HuH-7 (cell line): Measurements from ENCODE around the gene TEX22.

Experiments
- DNase-seq: peaks from one replicate; pipeline ENCODE4 v3.0.0; 2011; ENCODE audit warnings: low spot score

TEX22 gene

DNA sequence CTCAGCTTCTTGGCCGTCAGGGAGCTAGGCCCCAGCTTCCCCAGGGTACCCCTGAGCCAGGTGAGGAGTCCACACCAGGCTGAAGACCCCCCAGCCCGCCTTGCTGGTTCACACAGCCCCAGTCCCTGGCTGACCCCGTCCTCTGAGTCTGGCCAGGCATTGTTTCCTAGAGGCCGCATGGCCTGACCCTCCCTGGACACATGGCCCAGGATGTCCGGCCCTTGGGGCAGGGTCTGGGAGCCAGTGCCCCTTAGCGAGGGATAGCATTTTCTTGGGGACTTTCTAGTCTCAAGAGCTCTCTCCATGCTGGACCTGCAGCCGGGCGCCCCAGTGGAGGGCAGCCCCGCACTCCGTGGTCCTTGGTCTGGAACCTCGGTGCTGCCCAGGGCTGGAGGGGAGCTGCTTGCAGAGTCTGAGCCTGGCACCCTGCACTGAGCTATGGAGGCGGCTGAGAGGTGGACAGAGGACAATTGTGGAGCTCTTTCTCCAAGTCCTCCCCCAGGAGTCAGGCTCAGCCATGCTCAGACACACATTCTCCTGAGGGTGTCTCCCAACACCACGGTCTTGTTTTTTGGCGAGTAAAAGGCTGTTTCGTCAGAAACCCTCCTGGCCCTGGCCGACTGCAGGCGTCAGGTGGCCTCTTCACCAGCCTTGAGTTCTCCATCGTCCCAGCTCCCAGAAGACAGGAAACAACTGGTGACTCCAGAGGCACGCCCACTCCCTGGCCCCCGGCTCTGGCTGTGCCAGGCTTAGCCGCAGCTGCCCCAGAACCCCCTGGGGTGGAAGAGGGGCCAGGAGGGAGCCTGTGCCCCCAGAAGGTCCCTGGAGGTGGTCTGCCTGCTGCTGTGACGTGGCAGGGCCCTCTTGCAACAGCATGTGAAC, 58.6 kb downstream of the TEX22 start:
- DNase-seq, result no peak

DNA sequence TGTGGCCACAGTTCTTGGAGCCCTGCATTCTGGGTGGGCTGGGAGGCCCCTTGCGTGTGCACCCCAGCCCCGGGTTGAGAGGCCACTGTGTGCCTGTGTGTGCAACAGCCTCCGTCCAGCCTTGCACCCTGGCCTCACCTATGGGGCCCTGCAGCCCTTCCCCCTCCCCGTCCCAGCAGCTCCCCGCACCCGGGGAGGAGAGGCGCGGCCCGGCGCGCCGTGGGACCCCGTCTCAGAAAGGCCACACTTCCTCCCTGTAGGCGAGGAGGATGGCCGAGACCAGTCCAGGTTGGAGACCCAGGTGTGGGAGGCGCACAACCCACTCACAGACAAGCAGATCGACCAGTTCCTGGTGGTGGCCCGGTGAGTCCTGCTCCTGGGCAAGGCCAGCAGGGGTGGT, 59.7 kb downstream of the TEX22 start:
- no peak for DNase-seq

DNA sequence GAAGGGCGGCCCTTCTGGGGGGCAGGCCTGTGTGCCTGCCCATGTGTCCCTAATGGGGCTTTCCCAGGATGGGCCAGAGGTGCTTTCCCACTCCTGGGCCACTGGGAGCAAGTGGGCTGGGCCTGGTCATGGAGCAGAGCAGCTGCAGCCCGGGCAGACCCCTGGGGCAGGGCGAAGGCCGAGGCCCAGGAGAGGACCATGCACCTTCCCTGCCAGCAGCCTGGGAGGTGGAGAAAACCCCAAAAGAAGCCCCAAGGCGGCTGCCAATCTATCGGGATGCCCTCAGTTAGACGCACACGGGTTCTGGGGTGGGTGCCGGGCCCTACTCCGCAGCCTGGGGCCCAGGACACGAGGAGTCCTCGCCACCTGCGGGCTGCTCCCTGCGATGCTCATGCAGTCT, 60.2 kb downstream of the TEX22 start:
- DNase-seq, result no peak

DNA sequence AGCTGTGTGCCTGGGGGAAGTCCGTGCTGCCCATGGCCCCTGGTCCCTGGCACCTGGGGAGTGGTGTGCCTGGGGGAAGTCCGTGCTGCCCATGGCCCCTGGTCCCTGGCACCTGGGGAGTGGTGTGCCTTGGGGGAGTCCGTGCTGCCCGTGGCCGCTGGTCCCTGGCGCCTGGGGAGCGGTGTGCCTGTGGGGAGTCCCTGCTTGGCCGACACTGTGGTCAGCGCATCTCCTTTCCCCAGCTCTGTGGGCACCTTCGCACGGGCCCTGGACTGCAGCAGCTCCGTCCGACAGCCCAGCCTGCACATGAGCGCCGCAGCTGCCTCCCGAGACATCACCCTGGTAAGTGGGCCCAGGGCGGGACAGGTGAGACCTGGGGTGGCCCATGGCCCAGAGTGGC, 61.8 kb downstream of the TEX22 start:
- DNase-seq, result no peak

DNA sequence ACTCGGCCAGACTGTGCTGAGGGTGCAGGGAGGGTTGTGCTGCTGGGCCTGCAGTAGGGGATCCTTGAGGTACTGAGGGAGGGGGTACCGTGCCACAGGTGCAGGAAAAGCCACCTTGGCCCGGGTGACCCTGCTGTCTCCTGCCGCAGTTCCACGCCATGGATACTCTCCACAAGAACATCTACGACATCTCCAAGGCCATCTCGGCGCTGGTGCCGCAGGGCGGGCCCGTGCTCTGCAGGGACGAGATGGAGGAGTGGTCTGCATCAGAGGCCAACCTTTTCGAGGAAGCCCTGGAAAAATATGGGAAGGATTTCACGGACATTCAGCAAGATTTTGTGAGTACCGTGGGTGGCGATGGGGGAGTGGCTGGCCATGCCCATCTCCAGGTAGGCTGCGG, 62.3 kb downstream of the TEX22 start:
- no peak for DNase-seq

DNA sequence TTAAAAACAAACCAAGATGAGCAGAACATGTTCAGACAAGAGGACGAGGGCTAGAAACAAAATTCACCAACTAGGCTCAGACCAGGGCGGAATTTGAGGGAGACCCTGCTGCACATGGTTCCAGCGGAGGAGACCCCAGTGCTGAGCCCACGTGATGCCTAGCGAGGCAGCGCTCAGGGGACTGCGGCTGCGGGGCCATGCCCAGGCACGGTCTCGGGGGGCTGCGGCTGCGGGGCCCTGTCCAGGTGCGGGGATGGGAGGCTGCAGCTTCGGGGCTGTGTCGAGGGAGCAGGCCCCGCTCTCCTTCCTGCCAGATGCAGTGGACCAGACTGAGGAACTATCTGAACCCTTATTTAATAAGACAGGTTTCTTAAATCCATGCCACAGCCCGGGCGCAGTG, 63.6 kb downstream of the TEX22 start:
- no peak for DNase-seq
